ENCODE measurements around the gene ATP2A3. TPM values are rescaled to one million over a fixed set of nuclear protein-coding genes. Genes with fewer than 3 reads are reported as not detected.

The ATP2A3 gene
- total RNA-seq, 2 donors from 2014 or later: 16.3 to 44.5 TPM

GRCh38 chr17:3968015-3968414, 3.8 kb upstream of the ATP2A3 start:
- Histone ChIP-seq H3K27me3 (replicated peaks; ENCODE audit: insufficient read depth) (no peaks in the 10 kb centered on the region), H3K4me3 (no peak overlapping the region), H3K36me3 (no peaks in the 10 kb centered on the region), H3K4me1 (replicated peaks) (no peaks in the 10 kb centered on the region), H3K27ac (no peak overlapping the region), H3K9me3 (no peaks in the 10 kb centered on the region)
- DNase-seq (ENCODE audit: low spot score): no peak
- TF ChIP-seq POLR2A (IDR thresholded peaks at IDR 0.05): no peak
- intact Hi-C loops (cut with DNase I): no loop called here
- WGBS: 100% methylated on average over 3 of the region's 3 CpGs

- Histone ChIP-seq H3K4me3 (no peak overlapping the region), H3K27me3 (replicated peaks; ENCODE audit: insufficient read depth) (no peaks in the 10 kb centered on the region), H3K27ac (peak overlapping the region; percentile 36 to 50), H3K4me1 (replicated peaks) (no peaks in the 10 kb centered on the region), H3K36me3 (no peaks in the 10 kb centered on the region), H3K9me3 (no peaks in the 10 kb centered on the region)
- TF ChIP-seq POLR2AphosphoS5 (IDR thresholded peaks at IDR 0.05): no peak
- 73% methylated on average over 14 of the region's 14 CpGs for WGBS
- DNase-seq (ENCODE audit: low spot score): no peak
- intact Hi-C loops (cut with DNase I): no loop called here
Observed at GRCh38 chr17:3966720-3967363, 2.6 kb upstream of the ATP2A3 start.

GRCh38 chr17:3965118-3965800, 1.0 kb upstream of the ATP2A3 start:
- TF ChIP-seq CTCF (IDR thresholded peaks at IDR 0.05) (no peak), POLR2A (IDR thresholded peaks at IDR 0.05) (peak; percentile 12), POLR2AphosphoS5 (IDR thresholded peaks at IDR 0.05) (no peak)
- peak; percentile 62 for DNase-seq (ENCODE audit: low spot score)
- Histone ChIP-seq H3K27me3 (replicated peaks; ENCODE audit: insufficient read depth) (no peaks in the 10 kb centered on the region), H3K4me1 (replicated peaks) (no peaks in the 10 kb centered on the region), H3K27ac (peak overlapping the region; percentile 68 to 78), H3K36me3 (no peaks in the 10 kb centered on the region), H3K4me3 (peak overlapping the region; percentile 40 to 57), H3K9me3 (no peaks in the 10 kb centered on the region)
- 24% methylated on average over 17 of the region's 17 CpGs for WGBS
- intact Hi-C loops (cut with DNase I): no loop called here

- no peaks in the 10 kb centered on the region for H3K27me3 ChIP-seq (replicated peaks; ENCODE audit: insufficient read depth)
- 16% methylated on average over 30 of the region's 64 CpGs for WGBS
- peak overlapping the region; percentile 34 to 78 for H3K27ac ChIP-seq
Observed at GRCh38 chr17:3963237-3964201, 718 bp downstream of the ATP2A3 start.

GRCh38 chr17:3962965-3963236, 1.3 kb downstream of the ATP2A3 start:
- Histone ChIP-seq H3K27me3 (replicated peaks; ENCODE audit: insufficient read depth) (no peaks in the 10 kb centered on the region), H3K9me3 (no peaks in the 10 kb centered on the region), H3K36me3 (no peaks in the 10 kb centered on the region), H3K4me1 (replicated peaks) (peaks cover 10% of the 10 kb centered on the region), H3K4me3 (no peak overlapping the region), H3K27ac (no peak overlapping the region)
- DNase-seq (ENCODE audit: low spot score): no peak
- TF ChIP-seq POLR2A (IDR thresholded peaks at IDR 0.05): no peak
- TF ChIP-seq POLR2AphosphoS5 (IDR thresholded peaks at IDR 0.05): no peak
- no peak for TF ChIP-seq CTCF (IDR thresholded peaks at IDR 0.05)
- intact Hi-C loops (cut with DNase I): no loop called here

More at GRCh38 chr17:3963237-3964201, 718 bp downstream of the ATP2A3 start:
- TF ChIP-seq CTCF (IDR thresholded peaks at IDR 0.05): no peak
- no peak for DNase-seq (ENCODE audit: low spot score)
- Histone ChIP-seq H3K36me3 (no peaks in the 10 kb centered on the region), H3K9me3 (no peaks in the 10 kb centered on the region), H3K4me3 (peak overlapping the region; percentile 40 to 57), H3K4me1 (replicated peaks) (peaks cover 10% of the 10 kb centered on the region)
- intact Hi-C loops (cut with DNase I): no loop called here

Measured in prostate gland (tissue), 2 donors.